ENCODE data around the gene C6orf136. TPM values are rescaled to one million over a fixed set of nuclear protein-coding genes. Genes with fewer than 3 reads are reported as not detected.

The C6orf136 gene
- total RNA-seq, 1 experiment from 2014 or later, result 34.8 TPM

DNA sequence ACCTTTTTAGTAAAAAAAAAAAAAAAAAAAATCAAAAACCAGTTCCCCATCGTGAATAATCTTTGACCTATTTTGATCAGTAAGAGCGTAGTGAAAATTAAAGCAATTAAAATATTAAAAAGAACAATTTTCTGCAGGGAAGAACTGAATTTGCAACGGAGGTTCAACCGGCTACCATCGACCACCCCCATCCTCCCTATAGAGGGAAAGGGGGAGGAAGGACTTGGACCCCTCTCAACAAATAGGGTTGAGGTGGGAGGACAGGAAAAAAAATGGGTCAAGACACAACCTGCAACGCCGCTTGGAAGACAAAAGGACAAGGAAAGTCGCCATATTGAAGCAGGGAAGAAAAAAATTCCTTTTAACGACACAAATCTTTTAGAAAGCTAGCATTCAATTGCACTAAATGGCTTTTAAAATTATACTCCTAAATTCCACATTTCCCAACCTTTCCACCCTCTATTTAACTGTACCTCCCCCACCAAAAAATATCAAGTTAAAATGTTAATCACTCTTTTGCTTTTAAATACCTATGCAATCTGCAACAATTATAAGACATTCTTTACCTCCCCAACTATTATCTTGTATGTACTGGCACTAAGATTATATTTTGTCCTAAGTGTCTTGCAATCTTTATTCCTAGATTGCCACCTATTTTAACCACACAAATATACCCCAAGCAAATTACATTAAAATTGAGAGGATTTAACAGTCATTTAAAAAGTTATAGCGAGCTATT lies 31.5 kb upstream of the C6orf136 start:
- ChIA-PET POLR2A (interaction anchor here (0.7 to 3.5 kb wide), 26 partner anchors 11 to 472 kb away, joined by 3 to 17 read pairs (median 6); partner anchors contain the start of genes ABCF1, ATAT1, GNL1 and MDC1), CTCF (interaction anchor here (1.3 to 3.6 kb wide), 3 partner anchors 57 to 133 kb away, joined by 4 to 26 read pairs (median 5); partner anchors contain the start of gene DHX16), RAD21 (ENCODE audit: low non-redundant PET in 1 of 2, low total read pairs in 2 of 2, uncharacterized antibody in 2 of 2, unreplicated experiment in 2 of 2) (interaction anchor here (0.5 to 0.7 kb wide), 2 partner anchors 17 to 19 kb away, joined by 3 to 4 read pairs; no protein-coding TSS in a partner anchor)
- peak overlapping the region; percentile 87 for H3K27ac ChIP-seq (ENCODE audit: low read depth, low read length)
- DNase-seq (ENCODE audit: low read depth, low spot score) (peak; percentile 75), ATAC-seq (no peak)
- H3K9me3 ChIP-seq (ENCODE audit: control insufficient read depth in 1 of 2, insufficient read depth in 1 of 2, low read depth in 1 of 2, low read length in 2 of 2), result no peaks in the 10 kb centered on the region
- no peaks in the 10 kb centered on the region for H3K27me3 ChIP-seq (ENCODE audit: insufficient read depth, low read length)
- TF ChIP-seq POLR2A (IDR thresholded peaks at IDR 0.05; ENCODE audit: borderline replicate concordance, extremely low read depth, insufficient read depth, insufficient read length) (peak; percentile 98), RAD21 (IDR thresholded peaks at IDR 0.05; ENCODE audit: low read depth) (no peak), POLR2AphosphoS5 (IDR thresholded peaks at IDR 0.05; ENCODE audit: low read depth, low read length) (peak; percentile 93)
- H2AFZ ChIP-seq (ENCODE audit: low read depth, low read length, poor library complexity, severe bottlenecking), result no peak overlapping the region
- H3K4me1 ChIP-seq (ENCODE audit: control insufficient read depth in 1 of 2, insufficient read depth in 2 of 2, low read length in 2 of 2), result peaks cover 13 to 40% of the 10 kb centered on the region in 2 experiments
- no peaks in the 10 kb centered on the region for H3K9me2 ChIP-seq (ENCODE audit: insufficient read depth)
- peaks cover 76% of the 10 kb centered on the region for H3K79me2 ChIP-seq (ENCODE audit: insufficient read depth, low read length)
- no peaks in the 10 kb centered on the region; the same call in 1 of the 2 replicates for H4K20me1 ChIP-seq (ENCODE audit: insufficient read depth)
- peak overlapping the region; percentile 92 to 94 for H3K4me3 ChIP-seq (replicated peaks in 1 of 2; ENCODE audit: low read depth in 1 of 2, low read length in 2 of 2)
- peak overlapping the region; percentile 87 for H3K4me2 ChIP-seq (ENCODE audit: low read length)
- peak overlapping the region; percentile 98 for H3K9ac ChIP-seq (ENCODE audit: low read length)
- BruUV-seq (replicated peaks), result TSS peak; percentile 7
- H3K36me3 ChIP-seq (ENCODE audit: control insufficient read depth in 1 of 2, insufficient read depth in 2 of 2, low read length in 2 of 2), result peaks cover 14 to 33% of the 10 kb centered on the region in 2 experiments
- intact Hi-C loops (cut with micrococcal nuclease), result loop anchor here (10.0 kb wide), 1 partner anchor 199 kb away; no protein-coding TSS in a partner anchor

DNA sequence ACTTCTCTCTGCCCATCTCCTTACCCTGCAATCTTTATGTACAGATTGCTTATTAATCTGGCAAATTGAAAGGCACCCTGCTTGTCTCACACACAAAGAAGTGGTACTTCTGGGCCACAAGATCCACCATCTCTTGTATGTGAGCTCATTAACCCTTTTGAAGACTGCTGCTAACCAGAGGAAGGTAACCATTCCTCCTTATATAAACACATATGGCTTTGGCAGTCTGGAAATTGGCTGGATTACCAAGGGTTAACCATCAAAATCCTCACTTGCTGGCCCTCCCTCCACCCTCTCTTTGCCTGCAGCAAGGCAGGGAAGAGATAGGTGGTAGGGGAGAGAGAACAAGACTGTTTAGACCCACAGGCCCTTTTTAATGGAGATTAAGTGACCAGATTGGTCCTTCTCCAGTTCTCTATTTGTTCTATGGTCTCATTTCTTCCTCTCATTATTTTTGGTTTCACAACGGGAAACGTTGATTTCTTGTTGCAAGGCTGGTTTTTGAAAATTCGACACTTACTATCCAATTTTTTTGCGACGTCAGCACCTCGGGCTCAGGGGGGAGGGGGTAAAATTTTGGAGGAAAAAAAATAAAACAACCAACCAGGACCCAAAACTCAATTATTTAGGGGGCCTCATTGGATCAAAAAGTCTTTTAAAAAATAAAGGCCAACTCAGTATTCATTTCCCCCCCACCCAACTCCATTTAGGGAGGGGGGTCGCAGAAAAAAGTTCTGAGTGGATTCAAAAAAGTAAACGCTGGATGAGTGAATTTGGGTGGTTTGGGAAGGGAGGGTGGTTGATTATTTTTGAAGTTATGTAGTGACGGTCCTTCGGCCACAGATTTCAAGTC lies 30.7 kb upstream of the C6orf136 start:
- H3K4me3 ChIP-seq (replicated peaks in 1 of 2; ENCODE audit: low read depth in 1 of 2, low read length in 2 of 2), result peak overlapping the region; percentile 92 to 94
- ATAC-seq, result no peak
- no peak overlapping the region for H2AFZ ChIP-seq (ENCODE audit: low read depth, low read length, poor library complexity, severe bottlenecking)
- peaks cover 16 to 32% of the 10 kb centered on the region in 2 experiments for H3K36me3 ChIP-seq (ENCODE audit: control insufficient read depth in 1 of 2, insufficient read depth in 2 of 2, low read length in 2 of 2)
- peaks cover 13 to 40% of the 10 kb centered on the region in 2 experiments for H3K4me1 ChIP-seq (ENCODE audit: control insufficient read depth in 1 of 2, insufficient read depth in 2 of 2, low read length in 2 of 2)
- intact Hi-C loops (cut with micrococcal nuclease), result loop anchor here (2.0 to 10.0 kb wide), 2 partner anchors 57 to 199 kb away; partner anchors contain the start of gene DHX16
- H3K9me3 ChIP-seq (ENCODE audit: control insufficient read depth in 1 of 2, insufficient read depth in 1 of 2, low read depth in 1 of 2, low read length in 2 of 2), result no peaks in the 10 kb centered on the region
- H3K27ac ChIP-seq (ENCODE audit: low read depth, low read length), result peak overlapping the region; percentile 87
- peak overlapping the region; percentile 87 for H3K4me2 ChIP-seq (ENCODE audit: low read length)
- H3K9ac ChIP-seq (ENCODE audit: low read length), result peak overlapping the region; percentile 98
- CTCF ChIA-PET, result interaction anchor here (1.3 kb wide), 2 partner anchors 56 to 134 kb away, joined by 4 to 5 read pairs; partner anchors contain the start of gene DHX16
- H3K9me2 ChIP-seq (ENCODE audit: insufficient read depth), result no peaks in the 10 kb centered on the region
- POLR2A ChIA-PET, result interaction anchor here (0.9 to 3.5 kb wide), 15 partner anchors 10 to 267 kb away, joined by 3 to 17 read pairs (median 7); partner anchors contain the start of genes ABCF1, ATAT1, GNL1 and MDC1
- BruUV-seq (replicated peaks), result no TSS peak
- H4K20me1 ChIP-seq (ENCODE audit: insufficient read depth), result no peaks in the 10 kb centered on the region; the same call in 1 of the 2 replicates
- no peak for DNase-seq (ENCODE audit: low read depth, low spot score)
- no peaks in the 10 kb centered on the region for H3K27me3 ChIP-seq (ENCODE audit: insufficient read depth, low read length)
- peaks cover 74% of the 10 kb centered on the region for H3K79me2 ChIP-seq (ENCODE audit: insufficient read depth, low read length)
- RAD21 ChIA-PET (ENCODE audit: low non-redundant PET in 1 of 2, low total read pairs in 2 of 2, uncharacterized antibody in 2 of 2, unreplicated experiment in 2 of 2), result no interaction called here
- TF ChIP-seq SP1 (IDR thresholded peaks at IDR 0.05; ENCODE audit: low read depth) (no peak), YY1 (IDR thresholded peaks at IDR 0.05; ENCODE audit: extremely low read depth, insufficient replicate concordance, low read depth, low read length) (no peak), ATF3 (IDR thresholded peaks at IDR 0.05) (no peak), EGR1 (IDR thresholded peaks at IDR 0.05; ENCODE audit: low read depth) (no peak), JUND (IDR thresholded peaks at IDR 0.05) (no peak), ELF1 (IDR thresholded peaks at IDR 0.05; ENCODE audit: borderline replicate concordance, low read depth) (no peak), POLR2A (IDR thresholded peaks at IDR 0.05; ENCODE audit: borderline replicate concordance, extremely low read depth, insufficient read depth, insufficient read length) (peak; percentile 73), CTCF (IDR thresholded peaks at IDR 0.05 in 2 of 3, conservative IDR thresholded peaks at IDR 0.05 in 1 of 3; ENCODE audit: borderline replicate concordance in 1 of 3, insufficient read depth in 1 of 3, low read depth in 2 of 3, low read length in 2 of 3) (no peak), POLR2AphosphoS5 (IDR thresholded peaks at IDR 0.05; ENCODE audit: low read depth, low read length) (peak; percentile 57; the same call in 1 of the 2 replicates), ZNF274 (IDR thresholded peaks at IDR 0.05; ENCODE audit: low read depth, low read length) (no peak), CBX3 (IDR thresholded peaks at IDR 0.05; ENCODE audit: low read depth) (no peak)
